Measurements from ENCODE around the gene OSTC. TPM values are rescaled to one million over a fixed set of nuclear protein-coding genes. Genes with fewer than 3 reads are reported as not detected.

The OSTC gene
- total and polyA plus RNA-seq, 9 of the 15 experiments (the other 6 are each of a cell fraction or from before 2014, with no cell fraction given) = 112 to 966 (median 235) TPM

DNA sequence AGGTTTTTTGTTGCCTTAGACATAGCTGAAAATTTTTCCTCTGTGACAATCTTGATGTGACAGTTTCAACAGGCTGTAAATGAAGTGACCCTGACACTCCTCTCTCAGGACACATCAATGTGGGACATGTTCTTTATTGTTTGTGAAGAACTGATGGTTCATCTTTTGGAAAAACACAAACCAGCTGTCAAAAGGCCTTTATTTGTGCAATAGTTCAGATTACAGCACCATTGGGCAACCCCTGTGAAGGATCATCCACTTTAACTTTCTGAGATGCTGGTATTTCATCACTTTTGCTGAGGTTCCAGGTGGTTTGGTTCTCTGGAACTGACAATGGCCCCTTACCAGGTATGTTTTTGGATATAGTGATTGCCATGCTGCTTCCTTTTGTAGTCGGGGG lies 40.3 kb downstream of the OSTC start:
- ATAC-seq = no peak
- no peak for DNase-seq (ENCODE audit: extremely low read depth in 1 of 4, low spot score in 3 of 4)
- Histone ChIP-seq H2AFZ (ENCODE audit: low read depth, low read length) (no peak overlapping the region), H3K27me3 (ENCODE audit: control insufficient read depth in 2 of 2, insufficient read depth in 2 of 2, low read length in 2 of 2) (no peaks in the 10 kb centered on the region), H3K4me1 (replicated peaks in 1 of 2; ENCODE audit: control insufficient read depth in 2 of 2, insufficient read depth in 2 of 2, low read length in 2 of 2) (peaks cover 0 to 7% of the 10 kb centered on the region in 2 experiments; a peak in 3 of 5 replicates), H3K9me3 (replicated peaks; ENCODE audit: control insufficient read depth, insufficient read depth, low read depth, low read length) (no peaks in the 10 kb centered on the region), H3K79me2 (ENCODE audit: control insufficient read depth, insufficient read depth, low read length) (no peaks in the 10 kb centered on the region), H3K9me1 (ENCODE audit: control insufficient read depth, insufficient read depth, low read length) (no peaks in the 10 kb centered on the region), H3K9ac (ENCODE audit: insufficient read depth in 1 of 2, low read depth in 2 of 2, low read length in 2 of 2) (no peak overlapping the region), H3K4me2 (ENCODE audit: insufficient read depth, low read length) (no peak overlapping the region), H3K36me3 (ENCODE audit: control insufficient read depth, insufficient read depth, low read length) (no peaks in the 10 kb centered on the region), H4K20me1 (replicated peaks; ENCODE audit: control insufficient read depth, insufficient read depth, low read length) (no peaks in the 10 kb centered on the region), H3K27ac (ENCODE audit: extremely low read depth, low read depth, low read length) (no peak overlapping the region), H3K4me3 (no peak overlapping the region)
- POLR2A ChIA-PET = interaction anchor here (1.1 kb wide), 1 partner anchor 9 kb away, joined by 3 read pairs; no protein-coding TSS in a partner anchor
- TF ChIP-seq, protein P1, sequence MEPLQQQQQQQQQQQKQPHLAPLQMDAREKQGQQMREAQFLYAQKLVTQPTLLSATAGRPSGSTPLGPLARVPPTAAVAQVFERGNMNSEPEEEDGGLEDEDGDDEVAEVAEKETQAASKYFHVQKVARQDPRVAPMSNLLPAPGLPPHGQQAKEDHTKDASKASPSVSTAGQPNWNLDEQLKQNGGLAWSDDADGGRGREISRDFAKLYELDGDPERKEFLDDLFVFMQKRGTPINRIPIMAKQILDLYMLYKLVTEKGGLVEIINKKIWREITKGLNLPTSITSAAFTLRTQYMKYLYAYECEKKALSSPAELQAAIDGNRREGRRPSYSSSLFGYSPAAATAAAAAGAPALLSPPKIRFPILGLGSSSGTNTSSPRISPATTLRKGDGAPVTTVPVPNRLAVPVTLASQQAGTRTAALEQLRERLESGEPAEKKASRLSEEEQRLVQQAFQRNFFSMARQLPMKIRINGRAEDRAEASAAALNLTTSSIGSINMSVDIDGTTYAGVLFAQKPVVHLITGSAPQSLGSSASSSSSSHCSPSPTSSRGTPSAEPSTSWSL (CRISPR knock-in tag; IDR thresholded peaks at IDR 0.05; ENCODE audit: borderline replicate concordance) = no peak
- TF ChIP-seq HDAC6 (IDR thresholded peaks at IDR 0.05; ENCODE audit: low read depth, low read length) (no peak), ZBED1 (IDR thresholded peaks at IDR 0.05) (no peak), RUNX1 (IDR thresholded peaks at IDR 0.05; ENCODE audit: low read depth) (no peak), DPF2 (IDR thresholded peaks at IDR 0.05) (no peak), RFX5 (IDR thresholded peaks at IDR 0.05; ENCODE audit: low read depth, low read length) (no peak), KHSRP (IDR thresholded peaks at IDR 0.05) (no peak), NEUROD1 (IDR thresholded peaks at IDR 0.05; ENCODE audit: borderline replicate concordance, low read depth, low read length, partially characterized antibody) (no peak), ZNF239 (CRISPR knock-in tag; IDR thresholded peaks at IDR 0.05) (no peak), NR2C2 (CRISPR knock-in tag; IDR thresholded peaks at IDR 0.05) (no peak), NR2C2 (tag; IDR thresholded peaks at IDR 0.05) (no peak), HNRNPLL (IDR thresholded peaks at IDR 0.05; ENCODE audit: low read depth, low read length, poor library complexity, severe bottlenecking) (no peak), MED1 (CRISPR knock-in tag; IDR thresholded peaks at IDR 0.05; ENCODE audit: borderline replicate concordance) (no peak), ZNF830 (CRISPR knock-in tag; IDR thresholded peaks at IDR 0.05) (no peak)
- TF ChIP-seq, protein P2, sequence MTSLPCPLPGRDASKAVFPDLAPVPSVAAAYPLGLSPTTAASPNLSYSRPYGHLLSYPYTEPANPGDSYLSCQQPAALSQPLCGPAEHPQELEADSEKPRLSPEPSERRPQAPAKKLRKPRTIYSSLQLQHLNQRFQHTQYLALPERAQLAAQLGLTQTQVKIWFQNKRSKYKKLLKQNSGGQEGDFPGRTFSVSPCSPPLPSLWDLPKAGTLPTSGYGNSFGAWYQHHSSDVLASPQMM (CRISPR knock-in tag; IDR thresholded peaks at IDR 0.05) = no peak
- TF ChIP-seq, protein P3, sequence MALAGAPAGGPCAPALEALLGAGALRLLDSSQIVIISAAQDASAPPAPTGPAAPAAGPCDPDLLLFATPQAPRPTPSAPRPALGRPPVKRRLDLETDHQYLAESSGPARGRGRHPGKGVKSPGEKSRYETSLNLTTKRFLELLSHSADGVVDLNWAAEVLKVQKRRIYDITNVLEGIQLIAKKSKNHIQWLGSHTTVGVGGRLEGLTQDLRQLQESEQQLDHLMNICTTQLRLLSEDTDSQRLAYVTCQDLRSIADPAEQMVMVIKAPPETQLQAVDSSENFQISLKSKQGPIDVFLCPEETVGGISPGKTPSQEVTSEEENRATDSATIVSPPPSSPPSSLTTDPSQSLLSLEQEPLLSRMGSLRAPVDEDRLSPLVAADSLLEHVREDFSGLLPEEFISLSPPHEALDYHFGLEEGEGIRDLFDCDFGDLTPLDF (CRISPR knock-in tag; IDR thresholded peaks at IDR 0.05) = no peak
- in situ Hi-C loops (cut with MboI) (no loop called here), intact Hi-C loops (cut with micrococcal nuclease) (no loop called here)
- BruUV-seq (replicated peaks) = no TSS peak
- 25% methylated on average over 1 of the region's 1 CpG for WGBS (ENCODE audit: insufficient coverage, low coverage, missing lambda C conversion rate)
- CTCF ChIA-PET (ENCODE audit: low intra/inter-chr PET ratio) = no interaction called here
- no peak for FAIRE-seq
